ENCODE data around the gene PTPRU. TPM values are rescaled to one million over a fixed set of nuclear protein-coding genes. Genes with fewer than 3 reads are reported as not detected.

Gene PTPRU
- total RNA-seq, 1 experiment from 2014 or later = 6.8 TPM

- TF ChIP-seq CTCF (conservative IDR thresholded peaks at IDR 0.05; ENCODE audit: low read depth, low read length) (no peak), EZH2 (IDR thresholded peaks at IDR 0.05; ENCODE audit: borderline replicate concordance, low read depth, low read length, poor library complexity, severe bottlenecking) (no peak)
- POLR2A ChIA-PET (ENCODE audit: low non-redundant PET) = no interaction called here
- Histone ChIP-seq H3K36me3 (ENCODE audit: insufficient read depth, low read length, poor library complexity, severe bottlenecking) (no peaks in the 10 kb centered on the region), H3K4me3 (ENCODE audit: low read depth, low read length, poor library complexity, severe bottlenecking) (no peak overlapping the region), H3K9me3 (ENCODE audit: low read depth, low read length, poor library complexity, severe bottlenecking) (no peaks in the 10 kb centered on the region), H3K27ac (ENCODE audit: low read depth, low read length, poor library complexity, severe bottlenecking) (no peak overlapping the region), H3K27me3 (replicated peaks; ENCODE audit: insufficient read depth, low read depth, low read length, poor library complexity) (peaks cover 5% of the 10 kb centered on the region), H3K4me1 (ENCODE audit: insufficient read depth, low read length, poor library complexity, severe bottlenecking) (no peaks in the 10 kb centered on the region)
- DNase-seq (ENCODE audit: low spot score) = no peak
- CTCF ChIA-PET = no interaction called here
- no TSS peak for BruUV-seq (replicated peaks)
- intact Hi-C loops (cut with micrococcal nuclease; ENCODE audit: unreplicated experiment) = loop anchor here (10.0 kb wide), 1 partner anchor 1366 kb away; no protein-coding TSS in a partner anchor
Measured at GRCh38 chr1:29338908-29339575, 102.7 kb downstream of the PTPRU start.

- Histone ChIP-seq H3K4me3 (ENCODE audit: low read depth, low read length, poor library complexity, severe bottlenecking) (no peak overlapping the region), H3K27me3 (replicated peaks; ENCODE audit: insufficient read depth, low read depth, low read length, poor library complexity) (peaks cover 5% of the 10 kb centered on the region), H3K27ac (ENCODE audit: low read depth, low read length, poor library complexity, severe bottlenecking) (no peak overlapping the region), H3K9me3 (ENCODE audit: low read depth, low read length, poor library complexity, severe bottlenecking) (no peaks in the 10 kb centered on the region), H3K36me3 (ENCODE audit: insufficient read depth, low read length, poor library complexity, severe bottlenecking) (no peaks in the 10 kb centered on the region), H3K4me1 (ENCODE audit: insufficient read depth, low read length, poor library complexity, severe bottlenecking) (no peaks in the 10 kb centered on the region)
- intact Hi-C loops (cut with micrococcal nuclease; ENCODE audit: unreplicated experiment) = loop anchor here (10.0 kb wide), 1 partner anchor 107 kb away; the partner anchor contains the start of genes MECR and PTPRU
- no TSS peak for BruUV-seq (replicated peaks)
- no peak for DNase-seq (ENCODE audit: low spot score)
- TF ChIP-seq EZH2 (IDR thresholded peaks at IDR 0.05; ENCODE audit: borderline replicate concordance, low read depth, low read length, poor library complexity, severe bottlenecking) (no peak), CTCF (conservative IDR thresholded peaks at IDR 0.05; ENCODE audit: low read depth, low read length) (peak; percentile 42)
- ChIA-PET POLR2A (ENCODE audit: low non-redundant PET) (no interaction called here), CTCF (no interaction called here)
Measured at GRCh38 chr1:29341936-29342335, 105.6 kb downstream of the PTPRU start.

GRCh38 chr1:29342351-29342750, 106.0 kb downstream of the PTPRU start:
- intact Hi-C loops (cut with micrococcal nuclease; ENCODE audit: unreplicated experiment) = loop anchor here (10.0 kb wide), 1 partner anchor 108 kb away; the partner anchor contains the start of genes MECR and PTPRU
- POLR2A ChIA-PET (ENCODE audit: low non-redundant PET) = no interaction called here
- peaks cover 5% of the 10 kb centered on the region for H3K27me3 ChIP-seq (replicated peaks; ENCODE audit: insufficient read depth, low read depth, low read length, poor library complexity)
- no peak for DNase-seq (ENCODE audit: low spot score)
- no peaks in the 10 kb centered on the region for H3K4me1 ChIP-seq (ENCODE audit: insufficient read depth, low read length, poor library complexity, severe bottlenecking)
- H3K27ac ChIP-seq (ENCODE audit: low read depth, low read length, poor library complexity, severe bottlenecking) = no peak overlapping the region
- CTCF ChIA-PET = no interaction called here
- no peak for TF ChIP-seq CTCF (conservative IDR thresholded peaks at IDR 0.05; ENCODE audit: low read depth, low read length)
- no peak for TF ChIP-seq EZH2 (IDR thresholded peaks at IDR 0.05; ENCODE audit: borderline replicate concordance, low read depth, low read length, poor library complexity, severe bottlenecking)
- no TSS peak for BruUV-seq (replicated peaks)
- no peak overlapping the region for H3K4me3 ChIP-seq (ENCODE audit: low read depth, low read length, poor library complexity, severe bottlenecking)
- no peaks in the 10 kb centered on the region for H3K9me3 ChIP-seq (ENCODE audit: low read depth, low read length, poor library complexity, severe bottlenecking)
- no peaks in the 10 kb centered on the region for H3K36me3 ChIP-seq (ENCODE audit: insufficient read depth, low read length, poor library complexity, severe bottlenecking)

Data from A673 (cell line).